Calu3 (cell line): Measurements from ENCODE around the gene GLT1D1. TPM values are rescaled to one million over a fixed set of nuclear protein-coding genes. Genes with fewer than 3 reads are reported as not detected.

Source experiments
- BruUV-seq: library from RNA; stranded (reverse); fragments of 400-500 nt; replicated peaks from 2 replicates; lab custom pipeline; 2021; lab: Mats Ljungman, UMichigan
- CTCF ChIA-PET: fragments of 300-600 bp; sonication (Branson Sonifier 250); formaldehyde crosslinking; loops from one replicate; lab custom pipeline; 2022; ENCODE audit warnings: antibody characterized with exemption; lab: Charles Lee
- DNase-seq: peaks from one replicate; pipeline ENCODE4 v3.0.0; 2022
- H3K27ac Mint-ChIP-seq: one replicate; pipeline ENCODE4 v1.8.0; 2022; ENCODE audit warnings: mixed read lengths; ENCODE audit not compliant: unreplicated experiment
- H3K27me3 Mint-ChIP-seq: one replicate; pipeline ENCODE4 v1.8.0; 2022; ENCODE audit warnings: mixed read lengths; ENCODE audit not compliant: unreplicated experiment
- H3K36me3 Mint-ChIP-seq: one replicate; pipeline ENCODE4 v1.8.0; 2022; ENCODE audit warnings: mild to moderate bottlenecking, moderate library complexity, mixed read lengths; ENCODE audit not compliant: insufficient read depth, unreplicated experiment
- H3K4me1 Mint-ChIP-seq: one replicate; pipeline ENCODE4 v1.8.0; 2022; ENCODE audit warnings: mild to moderate bottlenecking, low read depth, mixed read lengths; ENCODE audit not compliant: unreplicated experiment
- H3K4me3 Mint-ChIP-seq: one replicate; pipeline ENCODE4 v1.8.0; 2022; ENCODE audit warnings: mild to moderate bottlenecking, low read depth, moderate library complexity, mixed read lengths; ENCODE audit not compliant: unreplicated experiment
- H3K9me3 Mint-ChIP-seq: one replicate; pipeline ENCODE4 v1.8.0; 2022; ENCODE audit warnings: low read depth, mixed read lengths; ENCODE audit not compliant: unreplicated experiment
- CTCF ChIP-seq: fragments of 200-600 bp; IDR thresholded peaks from one replicate; pipeline ENCODE4 v1.8.0; 2022; ENCODE audit warnings: antibody characterized with exemption; ENCODE audit not compliant: unreplicated experiment
- intact Hi-C: fragments of 100-400 bp; cut with micrococcal nuclease; formaldehyde crosslinking; loops from one replicate; pipeline ENCODE4 v1.10.0; 2022; ENCODE audit not compliant: unreplicated experiment
- total RNA-seq: library from RNA; stranded (reverse); gene quantifications from 2 replicates; pipeline ENCODE4 v1.2.3, GENCODE V29; 2022

Gene GLT1D1
- total RNA-seq, 1 experiment from 2014 or later = not detected

- no peak overlapping the region for H3K4me3 Mint-ChIP-seq
- no peaks in the 10 kb centered on the region for H3K27me3 Mint-ChIP-seq
- DNase-seq = no peak
- TF ChIP-seq CTCF = no peak
- no peaks in the 10 kb centered on the region for H3K4me1 Mint-ChIP-seq
- intact Hi-C loops = no loop called here
- H3K9me3 Mint-ChIP-seq = peaks cover 14% of the 10 kb centered on the region
- no peak overlapping the region for H3K27ac Mint-ChIP-seq
- CTCF ChIA-PET = interaction anchor here (0.5 kb wide), 1 partner anchor 9 kb away, joined by 4 read pairs; no protein-coding TSS in a partner anchor
- no TSS peak for BruUV-seq
- H3K36me3 Mint-ChIP-seq = no peaks in the 10 kb centered on the region
Observed at GRCh38 chr12:129002427-129002826, 149.1 kb downstream of the GLT1D1 start.

GRCh38 chr12:129005416-129005815 lies 152.1 kb downstream of the GLT1D1 start:
- CTCF ChIA-PET = no interaction called here
- H3K4me1 Mint-ChIP-seq = no peaks in the 10 kb centered on the region
- H3K27ac Mint-ChIP-seq = no peak overlapping the region
- H3K27me3 Mint-ChIP-seq = no peaks in the 10 kb centered on the region
- BruUV-seq = no TSS peak
- no peak overlapping the region for H3K4me3 Mint-ChIP-seq
- no peak for DNase-seq
- intact Hi-C loops = no loop called here
- H3K36me3 Mint-ChIP-seq = no peaks in the 10 kb centered on the region
- H3K9me3 Mint-ChIP-seq = peaks cover 13% of the 10 kb centered on the region
- no peak for TF ChIP-seq CTCF

GRCh38 chr12:129005829-129006228 lies 152.6 kb downstream of the GLT1D1 start:
- H3K36me3 Mint-ChIP-seq = no peaks in the 10 kb centered on the region
- intact Hi-C loops = no loop called here
- H3K9me3 Mint-ChIP-seq = peaks cover 11% of the 10 kb centered on the region
- DNase-seq = no peak
- no peaks in the 10 kb centered on the region for H3K4me1 Mint-ChIP-seq
- no peak overlapping the region for H3K27ac Mint-ChIP-seq
- CTCF ChIA-PET = no interaction called here
- TF ChIP-seq CTCF = no peak
- no peak overlapping the region for H3K4me3 Mint-ChIP-seq
- H3K27me3 Mint-ChIP-seq = no peaks in the 10 kb centered on the region
- BruUV-seq = no TSS peak

GRCh38 chr12:129009833-129010622 lies 156.8 kb downstream of the GLT1D1 start:
- Mint-ChIP-seq H3K27ac (no peak overlapping the region), H3K27me3 (no peaks in the 10 kb centered on the region), H3K36me3 (no peaks in the 10 kb centered on the region), H3K9me3 (peaks cover 10% of the 10 kb centered on the region), H3K4me3 (no peak overlapping the region), H3K4me1 (no peaks in the 10 kb centered on the region)
- DNase-seq = no peak
- BruUV-seq = no TSS peak
- intact Hi-C loops = no loop called here
- no peak for TF ChIP-seq CTCF
- CTCF ChIA-PET = no interaction called here
